PC-3 (cell line): Measurements from ENCODE around the gene EME2. TPM values are rescaled to one million over a fixed set of nuclear protein-coding genes. Genes with fewer than 3 reads are reported as not detected.

Source experiments
- ATAC-seq: fragments of 200-7000 bp; cut with Tn5 transposase; 2 replicates; pipeline ENCODE4 v1.9.1; 2020; ENCODE audit warnings: mild to moderate bottlenecking, moderate library complexity
- BruUV-seq: library from RNA; stranded (reverse); fragments of 400-500 nt; replicated peaks from 2 replicates; lab custom pipeline; 2021; lab: Mats Ljungman, UMichigan
- CTCF ChIA-PET: fragments of 300-600 bp; sonication (Branson Sonifier 250); formaldehyde crosslinking; loops from one replicate; lab custom pipeline; 2022; ENCODE audit warnings: antibody characterized with exemption; lab: Charles Lee
- POLR2A ChIA-PET: fragments of 300-600 bp; sonication (Branson Sonifier 250); formaldehyde crosslinking; loops from one replicate; lab custom pipeline; 2022; ENCODE audit warnings: antibody characterized with exemption; ENCODE audit not compliant: unreplicated experiment; lab: Charles Lee
- DNase-seq: peaks from one replicate; pipeline ENCODE4 v3.0.0-alpha.2; 2015
- H2AFZ ChIP-seq: fragments of 300-600 bp; sonication (generic); 2 replicates; pipeline ENCODE4 v1.6.0; 2016; ENCODE audit warnings: antibody characterized with exemption, low read length
- H3F3A ChIP-seq: fragments of 300-600 bp; sonication (generic); one replicate; pipeline ENCODE4 v1.6.0; 2017; ENCODE audit warnings: antibody characterized with exemption, low read length, control low read depth, mild to moderate bottlenecking; ENCODE audit not compliant: unreplicated experiment
- H3K27ac ChIP-seq: fragments of 300-600 bp; sonication (generic); 2 replicates; pipeline ENCODE4 v1.5.1; 2016; ENCODE audit warnings: mild to moderate bottlenecking, low read length
- H3K27me3 ChIP-seq: fragments of 300-600 bp; sonication (generic); 2 replicates; pipeline ENCODE4 v1.6.1; 2016; ENCODE audit warnings: low read length, mixed read lengths
- H3K36me3 ChIP-seq: fragments of 300-600 bp; sonication (generic); 2 replicates; pipeline ENCODE4 v1.6.1; 2016; ENCODE audit warnings: low read depth, mixed run types, low read length, mixed read lengths
- H3K4me1 ChIP-seq: fragments of 300-600 bp; sonication (generic); 2 replicates; pipeline ENCODE4 v1.5.1; 2016; ENCODE audit warnings: low read length; ENCODE audit not compliant: insufficient read depth
- H3K4me2 ChIP-seq: fragments of 300-600 bp; sonication (generic); 2 replicates; pipeline ENCODE4 v1.6.0; 2016; ENCODE audit warnings: low read length
- H3K4me3 ChIP-seq: fragments of 300-600 bp; sonication (generic); 2 replicates; pipeline ENCODE4 v1.5.1; 2016; ENCODE audit warnings: mild to moderate bottlenecking, low read length, mixed read lengths
- H3K79me2 ChIP-seq: fragments of 300-600 bp; sonication (generic); 2 replicates; pipeline ENCODE4 v1.6.1; 2017; ENCODE audit warnings: low read length, mixed read lengths
- H3K9ac ChIP-seq: fragments of 300-600 bp; sonication (generic); 2 replicates; pipeline ENCODE4 v1.6.0; 2016; ENCODE audit warnings: mild to moderate bottlenecking, low read length
- H3K9me2 ChIP-seq: fragments of 300-600 bp; sonication (generic); replicated peaks from 2 replicates; pipeline ENCODE4 v1.6.1; 2016; ENCODE audit warnings: mixed run types, low read length, mixed read lengths
- H3K9me3 ChIP-seq: fragments of 300-600 bp; sonication (generic); 2 replicates; pipeline ENCODE4 v1.6.1; 2016; ENCODE audit warnings: low read length, mixed read lengths
- H4K20me1 ChIP-seq: fragments of 300-600 bp; sonication (generic); 2 replicates; pipeline ENCODE4 v1.6.1; 2016; ENCODE audit warnings: low read length, mixed read lengths
- CTCF ChIP-seq: fragments of 300-600 bp; sonication (generic); conservative IDR thresholded peaks from 2 replicates; pipeline ENCODE4 v1.5.1; 2017; ENCODE audit warnings: antibody characterized with exemption, low read depth, mild to moderate bottlenecking, low read length
- EZH2 ChIP-seq: fragments of 300-600 bp; sonication (generic); IDR thresholded peaks from one replicate; pipeline ENCODE4 v1.6.1; 2017; ENCODE audit warnings: antibody characterized with exemption, mild to moderate bottlenecking, low read length; ENCODE audit not compliant: unreplicated experiment
- EZH2phosphoT487 ChIP-seq: fragments of 300-600 bp; sonication (generic); IDR thresholded peaks from 2 replicates; pipeline ENCODE4 v1.6.1; 2018; ENCODE audit warnings: mild to moderate bottlenecking, antibody characterized with exemption, low read length, borderline replicate concordance
- intact Hi-C: fragments of 100-400 bp; cut with micrococcal nuclease; formaldehyde crosslinking; loops from 2 replicates; pipeline ENCODE4 v1.9.0; 2023
- total RNA-seq: library from RNA; depleted of rRNA; stranded (reverse); fragments of >200 nt; gene quantifications from 2 replicates; pipeline ENCODE4 v1.2.3, GENCODE V29; 2014

The EME2 gene
- total RNA-seq, 1 experiment from 2014 or later: 12.5 TPM

GRCh38 chr16:1809281-1809801 is 36.7 kb downstream of the EME2 start:
- H3K9ac ChIP-seq: no peak overlapping the region
- CTCF ChIA-PET: no interaction called here

GRCh38 chr16:1810106-1810505 is 37.5 kb downstream of the EME2 start:
- DNase-seq: no peak
- no TSS peak for BruUV-seq
- no peaks in the 10 kb centered on the region for H3K36me3 ChIP-seq
- TF ChIP-seq EZH2phosphoT487 (no peak), EZH2 (no peak), CTCF (no peak)
- CTCF ChIA-PET: interaction anchor here (0.8 kb wide), 1 partner anchor 122 kb away, joined by 3 read pairs; no protein-coding TSS in a partner anchor
- no peak overlapping the region for H3K4me2 ChIP-seq
- no peaks in the 10 kb centered on the region for H4K20me1 ChIP-seq
- intact Hi-C loops: no loop called here
- no peaks in the 10 kb centered on the region for H3F3A ChIP-seq
- no peaks in the 10 kb centered on the region for H3K4me1 ChIP-seq
- no peak overlapping the region for H3K4me3 ChIP-seq
- H3K9me2 ChIP-seq: no peaks in the 10 kb centered on the region
- no peak overlapping the region for H2AFZ ChIP-seq
- ATAC-seq: no peak
- no peaks in the 10 kb centered on the region for H3K79me2 ChIP-seq
- H3K27ac ChIP-seq: no peak overlapping the region
- POLR2A ChIA-PET: no interaction called here
- no peaks in the 10 kb centered on the region for H3K27me3 ChIP-seq
- H3K9ac ChIP-seq: no peak overlapping the region
- no peaks in the 10 kb centered on the region for H3K9me3 ChIP-seq

More at GRCh38 chr16:1809281-1809801, 36.7 kb downstream of the EME2 start:
- no peak overlapping the region for H3K4me2 ChIP-seq
- H3K4me3 ChIP-seq: no peak overlapping the region
- no peaks in the 10 kb centered on the region for H3K9me3 ChIP-seq
- no peak for DNase-seq
- no peak overlapping the region for H3K27ac ChIP-seq
- TF ChIP-seq EZH2 (no peak), CTCF (no peak), EZH2phosphoT487 (no peak)
- POLR2A ChIA-PET: no interaction called here
- intact Hi-C loops: no loop called here
- H3K36me3 ChIP-seq: no peaks in the 10 kb centered on the region
- H3K27me3 ChIP-seq: no peaks in the 10 kb centered on the region
- no peaks in the 10 kb centered on the region for H3K4me1 ChIP-seq
- ATAC-seq: no peak
- H4K20me1 ChIP-seq: no peaks in the 10 kb centered on the region
- no TSS peak for BruUV-seq
- H2AFZ ChIP-seq: no peak overlapping the region
- H3K9me2 ChIP-seq: no peaks in the 10 kb centered on the region
- no peaks in the 10 kb centered on the region for H3K79me2 ChIP-seq
- no peaks in the 10 kb centered on the region for H3F3A ChIP-seq

GRCh38 chr16:1810536-1810935 is 37.9 kb downstream of the EME2 start:
- ChIA-PET POLR2A (no interaction called here), CTCF (interaction anchor here (0.8 kb wide), 1 partner anchor 121 kb away, joined by 3 read pairs; no protein-coding TSS in a partner anchor)
- no peaks in the 10 kb centered on the region for H3K9me3 ChIP-seq
- H3K36me3 ChIP-seq: no peaks in the 10 kb centered on the region; the same call in 1 of the 2 replicates
- TF ChIP-seq EZH2: no peak
- no peaks in the 10 kb centered on the region for H4K20me1 ChIP-seq
- no peaks in the 10 kb centered on the region for H3K4me1 ChIP-seq
- no peak overlapping the region for H3K4me2 ChIP-seq
- H3K9me2 ChIP-seq: no peaks in the 10 kb centered on the region
- H3F3A ChIP-seq: no peaks in the 10 kb centered on the region
- intact Hi-C loops: no loop called here
- no peak overlapping the region for H2AFZ ChIP-seq
- H3K9ac ChIP-seq: no peak overlapping the region
- no peaks in the 10 kb centered on the region for H3K27me3 ChIP-seq
- H3K27ac ChIP-seq: no peak overlapping the region
- no TSS peak for BruUV-seq
- DNase-seq (no peak), ATAC-seq (no peak)
- no peak overlapping the region for H3K4me3 ChIP-seq
- no peaks in the 10 kb centered on the region for H3K79me2 ChIP-seq
